K562 (cell line): ENCODE results near the gene GJA9. TPM values are rescaled to one million over a fixed set of nuclear protein-coding genes. Genes with fewer than 3 reads are reported as not detected.

Source experiments
- ATAC-seq: fragments of 200-7000 bp; cut with Tn5 transposase; 3 replicates; pipeline ENCODE4 v1.9.1; 2020; ENCODE audit warnings: moderate library complexity
- BruUV-seq: library from RNA; stranded (reverse); fragments of 400-500 nt; replicated peaks from 2 replicates; lab custom pipeline; 2021; lab: Mats Ljungman, UMichigan
- CTCF ChIA-PET: fragments of 300-600 bp; formaldehyde crosslinking; extraction: SDS; loops from one replicate; lab custom pipeline; 2021; ENCODE audit warnings: low intra/inter-chr PET ratio; lab: Yijun Ruan, JAX
- POLR2A ChIA-PET: fragments of 300-600, 350-650 bp; sonication (Branson Sonifier 250); formaldehyde crosslinking; extraction: SDS; loops from one replicate; lab custom pipeline; 2021; ENCODE audit warnings: antibody characterized with exemption, inconsistent platforms; lab: Yijun Ruan, JAX
- DNase-seq, 4 experiments: peaks; one replicate each; pipeline versions ENCODE4 v3.0.0 to v3.0.0-alpha.2; 2011 to 2018; ENCODE audit warnings: low spot score in 3 of 4, mixed read lengths in 3 of 4; ENCODE audit errors: extremely low read depth in 1 of 4
- FAIRE-seq: peaks from 2 replicates; lab custom pipeline; 2011; peaks lifted over from hg19 to GRCh38; lab: Jason Lieb, UNC
- H2AFZ ChIP-seq: 2 replicates; pipeline ENCODE4 v1.6.0; 2011; ENCODE audit warnings: low read depth, low read length, control low read depth, inconsistent platforms
- H3K27ac ChIP-seq: fragments of 200-600 bp; 3 replicates; pipeline ENCODE4 v1.8.0; 2011; ENCODE audit warnings: low read depth, mild to moderate bottlenecking, control low read depth, inconsistent platforms, low read length, moderate library complexity, mixed read lengths; ENCODE audit errors: extremely low read depth
- H3K27me3 ChIP-seq, 2 experiments: fragments of 300-600 bp in 1 of 2; 2 replicates in 1 of 2; 3 replicates in 1 of 2; pipeline versions ENCODE4 v1.6.0 to v1.8.0; 2011; ENCODE audit warnings: inconsistent platforms in 2 of 2, low read length in 2 of 2, mild to moderate bottlenecking in 1 of 2, mixed read lengths in 1 of 2, moderate library complexity in 1 of 2; ENCODE audit not compliant: control insufficient read depth in 2 of 2, insufficient read depth in 2 of 2
- H3K36me3 ChIP-seq: fragments of 300-600 bp; 3 replicates; pipeline ENCODE4 v1.8.0; 2011; ENCODE audit warnings: mild to moderate bottlenecking, low read length, inconsistent platforms; ENCODE audit not compliant: control insufficient read depth, insufficient read depth
- H3K4me1 ChIP-seq, 2 experiments: fragments of 200-600 bp in 1 of 2; replicated peaks in 1 of 2; 2 replicates in 1 of 2; 3 replicates in 1 of 2; pipeline versions ENCODE4 v1.5.1 to v1.8.0; 2011; ENCODE audit warnings: inconsistent platforms in 2 of 2, low read length in 2 of 2, mild to moderate bottlenecking in 1 of 2, mixed read lengths in 1 of 2, moderate library complexity in 1 of 2; ENCODE audit not compliant: control insufficient read depth in 2 of 2, insufficient read depth in 2 of 2
- H3K4me2 ChIP-seq: 2 replicates; pipeline ENCODE4 v1.6.1; 2011; ENCODE audit warnings: low read length, control low read depth, inconsistent platforms, mixed read lengths; ENCODE audit not compliant: insufficient read depth
- H3K4me3 ChIP-seq: fragments of 200-600 bp; sonication (generic), shearing (Covaris generic); 2 replicates; pipeline ENCODE4 v1.5.1; 2016; ENCODE audit warnings: control low read depth, inconsistent platforms
- H3K79me2 ChIP-seq: fragments of 200-600 bp; 3 replicates; pipeline ENCODE4 v1.8.0; 2011; ENCODE audit warnings: low read length, inconsistent platforms; ENCODE audit not compliant: control insufficient read depth, insufficient read depth
- H3K9ac ChIP-seq, 2 experiments: 2 replicates each; pipeline versions ENCODE4 v1.6.0 to v1.6.1; 2011; ENCODE audit warnings: low read depth in 2 of 2, low read length in 2 of 2, control low read depth in 1 of 2, inconsistent platforms in 1 of 2, mild to moderate bottlenecking in 1 of 2, mixed read lengths in 1 of 2; ENCODE audit not compliant: insufficient read depth in 1 of 2
- H3K9me1 ChIP-seq: one replicate; pipeline ENCODE4 v1.6.0; 2011; ENCODE audit warnings: inconsistent platforms, mild to moderate bottlenecking, low read length, moderate library complexity; ENCODE audit not compliant: control insufficient read depth, insufficient read depth
- H3K9me3 ChIP-seq: replicated peaks from 2 replicates; pipeline ENCODE4 v1.5.1; 2011; ENCODE audit warnings: low read depth, low read length, inconsistent platforms; ENCODE audit not compliant: control insufficient read depth, insufficient read depth
- H4K20me1 ChIP-seq: replicated peaks from 2 replicates; pipeline ENCODE4 v1.6.1; 2011; ENCODE audit warnings: low read length, inconsistent platforms, mixed read lengths; ENCODE audit not compliant: control insufficient read depth, insufficient read depth
- BRD9 ChIP-seq: fragments of 450-650 bp; IDR thresholded peaks from 2 replicates; pipeline ENCODE4 v1.6.1; 2018; ENCODE audit warnings: low read depth; ENCODE audit not compliant: partially characterized antibody
- HDAC8 ChIP-seq: fragments of 450-650 bp; IDR thresholded peaks from 2 replicates; pipeline ENCODE4 v1.6.1; 2016; ENCODE audit warnings: mild to moderate bottlenecking, missing genetic modification characterization, moderate library complexity, missing compliant biosample characterization
- HNRNPK ChIP-seq: fragments of 200-400 bp; formaldehyde crosslinking; IDR thresholded peaks from one replicate; pipeline ENCODE4 v1.6.1; 2018; ENCODE audit warnings: mild to moderate bottlenecking, low read depth, low read length; ENCODE audit not compliant: poor library complexity, severe bottlenecking
- KLF6 ChIP-seq: fragments of 250-450 bp; sonication (Bioruptor Pico); IDR thresholded peaks from 2 replicates; pipeline ENCODE4 v1.4.0; 2020; ENCODE audit warnings: mild to moderate bottlenecking, moderate library complexity, borderline replicate concordance
- MAFG ChIP-seq: fragments of 450-650 bp; conservative IDR thresholded peaks from 2 replicates; pipeline ENCODE4 v1.6.1; 2016; ENCODE audit warnings: missing genetic modification characterization, missing compliant biosample characterization
- NR2F6 ChIP-seq: fragments of 450-650 bp; formaldehyde crosslinking; IDR thresholded peaks from 2 replicates; pipeline ENCODE4 v1.4.0; 2020; ENCODE audit warnings: mild to moderate bottlenecking
- PTRF ChIP-seq: fragments of 450-650 bp; IDR thresholded peaks from 2 replicates; pipeline ENCODE4 v1.6.1; 2016; ENCODE audit warnings: mild to moderate bottlenecking, missing genetic modification characterization, missing compliant biosample characterization
- RAD21 ChIP-seq, 2 experiments: fragments of 250-450 bp in 1 of 2; fragments of 450-650 bp in 1 of 2; sonication (Bioruptor Pico) in 1 of 2; formaldehyde crosslinking in 1 of 2; IDR thresholded peaks in 1 of 2; conservative IDR thresholded peaks in 1 of 2; 2 replicates each; pipeline versions ENCODE4 v1.4.0 to v1.8.0; 2020 to 2022; ENCODE audit warnings: mild to moderate bottlenecking in 2 of 2, moderate library complexity in 1 of 2
- SMARCC2 ChIP-seq: fragments of 450-650 bp; IDR thresholded peaks from 2 replicates; pipeline ENCODE4 v1.6.1; 2017; ENCODE audit warnings: antibody characterized with exemption, moderate library complexity, mild to moderate bottlenecking, low read depth
- TRIM24 ChIP-seq, 2 experiments: fragments of 450-650 bp; IDR thresholded peaks; 2 replicates each; pipeline ENCODE4 v1.6.1; 2016
- ZFP1 ChIP-seq: fragments of 450-650 bp; formaldehyde crosslinking; IDR thresholded peaks from 2 replicates; pipeline ENCODE4 v1.4.0; 2020; ENCODE audit warnings: mild to moderate bottlenecking, mixed read lengths
- ZNF12 ChIP-seq: sonication (generic); formaldehyde crosslinking; IDR thresholded peaks from 2 replicates; pipeline ENCODE4 v1.4.0; 2020; ENCODE audit warnings: mild to moderate bottlenecking, missing genetic modification reagents
- ZNF140 ChIP-seq: fragments of 250-450 bp; sonication (Bioruptor Pico); IDR thresholded peaks from 2 replicates; pipeline ENCODE4 v1.8.0; 2021; ENCODE audit warnings: moderate library complexity, mild to moderate bottlenecking, inconsistent platforms
- WGBS: fragments of 100-300 bp; shearing (Covaris generic); methylation state at CpG from one replicate; pipeline ENCODE4 v1.1.6; 2016; ENCODE audit warnings: low coverage, mixed read lengths; ENCODE audit not compliant: insufficient coverage; ENCODE audit errors: missing lambda C conversion rate; 5-methylcytosine and 5-hydroxymethylcytosine counted together
- in situ Hi-C: fragments of 300-500 bp; cut with MboI; formaldehyde crosslinking; loops from 4 replicates; pipeline ENCODE4 v1.15.0; 2018; ENCODE audit warnings: inconsistent platforms, mixed read lengths
- intact Hi-C: fragments of 100-400 bp; cut with micrococcal nuclease; formaldehyde crosslinking; loops from 2 replicates; pipeline ENCODE4 v1.14.2; 2022
- polyA plus RNA-seq, 8 experiments: library from polyadenylated mRNA; depleted of rRNA in 4 of 8; stranded (reverse) in 5 of 8; unstranded in 3 of 8; fragments of >200 nt; fragmentation: Nextera tagmentation in 2 of 8; fragmentation: Illumina TruSeq in 1 of 8; extraction: Ambion mirVana in 2 of 8; extraction: Trizol in 1 of 8; gene quantifications; 2 replicates each; pipeline versions ENCODE4 v1.2.1 to v1.2.3, GENCODE V29; 2011 to 2014; ENCODE audit warnings: inconsistent platforms in 1 of 8, missing spikeins in 1 of 8
- total RNA-seq, 7 experiments: library from RNA; depleted of rRNA in 6 of 7; stranded (reverse); fragments of >200 nt in 6 of 7; fragmentation: Illumina TruSeq in 2 of 7; extraction: Trizol in 2 of 7; gene quantifications; 2 replicates each; pipeline versions ENCODE4 v1.2.1 to v1.2.3, GENCODE V29; 2011 to 2021; ENCODE audit warnings: low replicate concordance in 1 of 7
- TF ChIP-seq, protein P1 (sequence below): sonication (generic); formaldehyde crosslinking; IDR thresholded peaks from 2 replicates; pipeline ENCODE4 v1.8.1; 2023; ENCODE audit warnings: mild to moderate bottlenecking, missing genetic modification reagents
- TF ChIP-seq, protein P2 (sequence below), 3 experiments: IDR thresholded peaks in 2 of 3; conservative IDR thresholded peaks in 1 of 3; 2 replicates each; pipeline ENCODE4 v1.5.1; 2011 to 2012; ENCODE audit warnings: low read length in 3 of 3, mild to moderate bottlenecking in 3 of 3, control low read depth in 2 of 3, improper control_type of control experiment in 1 of 3, inconsistent platforms in 1 of 3, low read depth in 1 of 3, mixed read lengths in 1 of 3, moderate library complexity in 1 of 3; ENCODE audit not compliant: insufficient read depth in 2 of 3
- TF ChIP-seq, protein P3 (sequence below): fragments of 450-650 bp; conservative IDR thresholded peaks from 2 replicates; pipeline ENCODE4 v1.6.1; 2016; ENCODE audit warnings: missing genetic modification characterization, low read depth, mild to moderate bottlenecking, missing compliant biosample characterization, moderate library complexity

The GJA9 gene
- total and polyA plus RNA-seq, 9 of the 15 experiments (the other 6 are each of a cell fraction or from before 2014, with no cell fraction given): not detected

DNA sequence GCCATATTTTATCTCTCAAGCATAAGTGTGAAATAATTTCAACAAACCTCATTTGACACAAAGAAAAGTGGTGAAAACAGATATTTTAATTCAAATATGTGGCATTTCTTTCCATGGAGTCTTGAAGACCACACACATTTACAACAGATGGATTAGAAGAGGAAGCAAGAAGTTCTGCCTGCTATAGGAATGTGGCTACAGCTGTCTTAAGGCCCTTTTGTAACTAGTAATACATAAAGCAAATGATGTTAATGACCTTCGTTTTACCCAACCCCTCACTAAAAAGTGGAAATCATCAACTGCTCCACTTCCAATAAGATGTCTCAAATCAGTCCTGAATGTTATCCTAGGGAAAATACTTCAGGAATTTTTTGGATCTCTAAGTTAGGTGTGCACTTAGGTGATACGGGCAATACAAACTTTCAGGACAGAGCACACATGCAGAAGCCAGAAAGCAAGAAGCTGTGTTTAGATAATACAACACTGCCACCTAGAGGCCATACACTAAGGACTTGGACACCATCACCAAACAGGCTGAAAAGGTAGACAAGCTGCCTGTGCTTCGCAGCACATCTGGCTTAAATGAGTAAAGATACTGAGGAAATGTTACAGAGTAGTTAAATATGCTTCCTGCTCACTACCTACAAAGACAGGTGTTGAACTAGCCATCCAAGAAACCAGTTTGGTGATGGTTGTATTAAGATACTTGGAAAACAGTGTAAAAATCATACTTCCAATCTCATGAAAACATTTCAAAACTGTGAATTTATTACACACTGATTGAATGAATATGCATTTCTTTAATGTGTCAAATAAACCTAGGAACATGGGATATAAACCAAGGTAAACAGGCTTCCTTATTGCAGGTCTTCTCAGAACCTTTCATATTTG is 46.2 kb downstream of the GJA9 start:
- Histone ChIP-seq H3K79me2 (no peaks in the 10 kb centered on the region), H3K27me3 (0 out of 5 replicates have a peak, but pooled peaks cover 0 to 3% of the 10 kb centered on the region in 2 experiments), H3K9me1 (no peaks in the 10 kb centered on the region), H3K4me2 (no peak overlapping the region), H3K4me3 (no peak overlapping the region), H3K36me3 (peaks cover 16% of the 10 kb centered on the region; the same call in 1 of the 3 replicates), H4K20me1 (no peaks in the 10 kb centered on the region), H3K4me1 (peaks cover 0 to 9% of the 10 kb centered on the region in 2 experiments; a peak in 2 of 5 replicates), H3K27ac (no peak overlapping the region), H3K9me3 (no peaks in the 10 kb centered on the region), H3K9ac (no peak overlapping the region), H2AFZ (no peak overlapping the region)
- intact Hi-C loops: loop anchor here (5.0 kb wide), 2 partner anchors 228 to 798 kb away; no protein-coding TSS in a partner anchor
- in situ Hi-C loops: loop anchor here (5.0 kb wide), 1 partner anchor 793 kb away; no protein-coding TSS in a partner anchor
- no TSS peak for BruUV-seq
- ChIA-PET POLR2A (interaction anchor here (0.6 to 1.3 kb wide), 8 partner anchors 10 to 826 kb away, joined by 3 to 6 read pairs (median 3); no protein-coding TSS in a partner anchor), CTCF (interaction anchor here (0.6 to 2.9 kb wide), 6 partner anchors 19 to 945 kb away, joined by 3 to 17 read pairs (median 3); no protein-coding TSS in a partner anchor)
- DNase-seq (peak; percentile 71 to 92 (median 78)), FAIRE-seq (peak; percentile 98), ATAC-seq (peak; percentile 98)
- 32% methylated on average over 3 of the region's 3 CpGs for WGBS
- TF ChIP-seq BRD9 (no peak), ZNF140 (CRISPR knock-in tag) (no peak), RAD21 (CRISPR knock-in tag; conservative IDR thresholded peaks at IDR 0.05 in 1 of 2, IDR thresholded peaks at IDR 0.05 in 1 of 2) (peak; percentile 91 to 98), KLF6 (CRISPR knock-in tag) (no peak), ZNF12 (CRISPR knock-in tag) (no peak), HDAC8 (tag) (no peak), PTRF (tag) (no peak), NR2F6 (CRISPR knock-in tag) (no peak), MAFG (tag) (no peak), HNRNPK (no peak), SMARCC2 (no peak), TRIM24 (IDR thresholded peaks at IDR 0.05) (no peak), ZFP1 (no peak)
- TF ChIP-seq, protein P1, sequence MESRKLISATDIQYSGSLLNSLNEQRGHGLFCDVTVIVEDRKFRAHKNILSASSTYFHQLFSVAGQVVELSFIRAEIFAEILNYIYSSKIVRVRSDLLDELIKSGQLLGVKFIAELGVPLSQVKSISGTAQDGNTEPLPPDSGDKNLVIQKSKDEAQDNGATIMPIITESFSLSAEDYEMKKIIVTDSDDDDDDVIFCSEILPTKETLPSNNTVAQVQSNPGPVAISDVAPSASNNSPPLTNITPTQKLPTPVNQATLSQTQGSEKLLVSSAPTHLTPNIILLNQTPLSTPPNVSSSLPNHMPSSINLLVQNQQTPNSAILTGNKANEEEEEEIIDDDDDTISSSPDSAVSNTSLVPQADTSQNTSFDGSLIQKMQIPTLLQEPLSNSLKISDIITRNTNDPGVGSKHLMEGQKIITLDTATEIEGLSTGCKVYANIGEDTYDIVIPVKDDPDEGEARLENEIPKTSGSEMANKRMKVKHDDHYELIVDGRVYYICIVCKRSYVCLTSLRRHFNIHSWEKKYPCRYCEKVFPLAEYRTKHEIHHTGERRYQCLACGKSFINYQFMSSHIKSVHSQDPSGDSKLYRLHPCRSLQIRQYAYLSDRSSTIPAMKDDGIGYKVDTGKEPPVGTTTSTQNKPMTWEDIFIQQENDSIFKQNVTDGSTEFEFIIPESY (CRISPR knock-in tag): no peak
- TF ChIP-seq, protein P2, sequence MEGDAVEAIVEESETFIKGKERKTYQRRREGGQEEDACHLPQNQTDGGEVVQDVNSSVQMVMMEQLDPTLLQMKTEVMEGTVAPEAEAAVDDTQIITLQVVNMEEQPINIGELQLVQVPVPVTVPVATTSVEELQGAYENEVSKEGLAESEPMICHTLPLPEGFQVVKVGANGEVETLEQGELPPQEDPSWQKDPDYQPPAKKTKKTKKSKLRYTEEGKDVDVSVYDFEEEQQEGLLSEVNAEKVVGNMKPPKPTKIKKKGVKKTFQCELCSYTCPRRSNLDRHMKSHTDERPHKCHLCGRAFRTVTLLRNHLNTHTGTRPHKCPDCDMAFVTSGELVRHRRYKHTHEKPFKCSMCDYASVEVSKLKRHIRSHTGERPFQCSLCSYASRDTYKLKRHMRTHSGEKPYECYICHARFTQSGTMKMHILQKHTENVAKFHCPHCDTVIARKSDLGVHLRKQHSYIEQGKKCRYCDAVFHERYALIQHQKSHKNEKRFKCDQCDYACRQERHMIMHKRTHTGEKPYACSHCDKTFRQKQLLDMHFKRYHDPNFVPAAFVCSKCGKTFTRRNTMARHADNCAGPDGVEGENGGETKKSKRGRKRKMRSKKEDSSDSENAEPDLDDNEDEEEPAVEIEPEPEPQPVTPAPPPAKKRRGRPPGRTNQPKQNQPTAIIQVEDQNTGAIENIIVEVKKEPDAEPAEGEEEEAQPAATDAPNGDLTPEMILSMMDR (IDR thresholded peaks at IDR 0.05 in 2 of 3, conservative IDR thresholded peaks at IDR 0.05 in 1 of 3; ENCODE audit: insufficient read depth in 2 of 3, low read depth in 1 of 3, low read length in 3 of 3): peak; percentile 79 to 91 (median 86)
- TF ChIP-seq, protein P3, sequence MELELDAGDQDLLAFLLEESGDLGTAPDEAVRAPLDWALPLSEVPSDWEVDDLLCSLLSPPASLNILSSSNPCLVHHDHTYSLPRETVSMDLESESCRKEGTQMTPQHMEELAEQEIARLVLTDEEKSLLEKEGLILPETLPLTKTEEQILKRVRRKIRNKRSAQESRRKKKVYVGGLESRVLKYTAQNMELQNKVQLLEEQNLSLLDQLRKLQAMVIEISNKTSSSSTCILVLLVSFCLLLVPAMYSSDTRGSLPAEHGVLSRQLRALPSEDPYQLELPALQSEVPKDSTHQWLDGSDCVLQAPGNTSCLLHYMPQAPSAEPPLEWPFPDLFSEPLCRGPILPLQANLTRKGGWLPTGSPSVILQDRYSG: no peak
